IMR-90 (cell line): ENCODE data around the gene ERAS.

Source experiments
- CEBPB ChIP-seq: IDR thresholded peaks from 2 replicates; pipeline ENCODE4 v1.6.1; 2012; ENCODE audit warnings: low read depth, low read length, improper control_type of control experiment
- ELK1 ChIP-seq: fragments of 150-350 bp; IDR thresholded peaks from 2 replicates; pipeline ENCODE4 v1.6.1; 2016; ENCODE audit warnings: low read depth, mild to moderate bottlenecking, low read length, moderate library complexity, borderline replicate concordance
- FOS ChIP-seq: fragments of 150-350 bp; IDR thresholded peaks from 2 replicates; pipeline ENCODE4 v1.6.1; 2016; ENCODE audit warnings: low read depth, low read length
- MAFK ChIP-seq: IDR thresholded peaks from 2 replicates; pipeline ENCODE4 v1.6.1; 2012; ENCODE audit warnings: low read depth, low read length, improper control_type of control experiment
- MXI1 ChIP-seq: IDR thresholded peaks from 2 replicates; pipeline ENCODE4 v1.6.1; 2012; ENCODE audit warnings: low read depth, mild to moderate bottlenecking, low read length, moderate library complexity, borderline replicate concordance
- POLR2A ChIP-seq: IDR thresholded peaks from 2 replicates; pipeline ENCODE4 v1.6.1; 2012; ENCODE audit warnings: mild to moderate bottlenecking, low read depth, low read length
- RAD21 ChIP-seq: IDR thresholded peaks from 2 replicates; pipeline ENCODE4 v1.6.1; 2012; ENCODE audit warnings: low read length, improper control_type of control experiment
- TF ChIP-seq, protein P1 (sequence below): conservative IDR thresholded peaks from 2 replicates; pipeline ENCODE4 v1.5.1; 2012; ENCODE audit warnings: mild to moderate bottlenecking, low read depth, low read length, improper control_type of control experiment

DNA sequence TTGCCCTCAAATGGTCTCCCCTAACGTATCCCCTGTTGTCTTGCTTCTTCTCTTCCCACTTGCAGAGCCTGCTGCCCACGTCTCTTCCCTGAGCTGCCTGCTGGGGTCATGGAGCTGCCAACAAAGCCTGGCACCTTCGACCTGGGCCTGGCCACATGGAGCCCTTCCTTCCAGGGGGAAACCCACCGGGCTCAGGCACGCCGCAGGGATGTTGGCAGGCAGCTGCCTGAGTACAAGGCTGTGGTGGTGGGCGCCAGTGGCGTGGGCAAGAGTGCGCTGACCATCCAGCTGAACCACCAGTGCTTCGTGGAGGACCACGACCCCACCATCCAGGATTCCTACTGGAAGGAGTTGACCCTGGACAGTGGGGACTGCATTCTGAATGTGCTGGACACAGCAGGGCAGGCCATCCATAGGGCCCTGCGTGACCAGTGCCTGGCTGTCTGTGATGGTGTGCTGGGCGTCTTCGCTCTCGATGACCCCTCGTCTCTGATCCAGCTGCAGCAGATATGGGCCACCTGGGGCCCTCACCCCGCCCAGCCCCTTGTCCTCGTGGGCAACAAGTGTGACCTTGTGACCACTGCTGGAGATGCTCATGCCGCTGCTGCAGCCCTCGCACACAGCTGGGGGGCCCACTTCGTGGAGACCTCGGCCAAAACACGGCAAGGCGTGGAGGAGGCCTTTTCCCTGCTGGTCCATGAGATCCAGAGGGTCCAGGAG lies 2.9 kb downstream of the ERAS start:
- no peak for TF ChIP-seq ELK1
- no peak for TF ChIP-seq POLR2A
- TF ChIP-seq, protein P1, sequence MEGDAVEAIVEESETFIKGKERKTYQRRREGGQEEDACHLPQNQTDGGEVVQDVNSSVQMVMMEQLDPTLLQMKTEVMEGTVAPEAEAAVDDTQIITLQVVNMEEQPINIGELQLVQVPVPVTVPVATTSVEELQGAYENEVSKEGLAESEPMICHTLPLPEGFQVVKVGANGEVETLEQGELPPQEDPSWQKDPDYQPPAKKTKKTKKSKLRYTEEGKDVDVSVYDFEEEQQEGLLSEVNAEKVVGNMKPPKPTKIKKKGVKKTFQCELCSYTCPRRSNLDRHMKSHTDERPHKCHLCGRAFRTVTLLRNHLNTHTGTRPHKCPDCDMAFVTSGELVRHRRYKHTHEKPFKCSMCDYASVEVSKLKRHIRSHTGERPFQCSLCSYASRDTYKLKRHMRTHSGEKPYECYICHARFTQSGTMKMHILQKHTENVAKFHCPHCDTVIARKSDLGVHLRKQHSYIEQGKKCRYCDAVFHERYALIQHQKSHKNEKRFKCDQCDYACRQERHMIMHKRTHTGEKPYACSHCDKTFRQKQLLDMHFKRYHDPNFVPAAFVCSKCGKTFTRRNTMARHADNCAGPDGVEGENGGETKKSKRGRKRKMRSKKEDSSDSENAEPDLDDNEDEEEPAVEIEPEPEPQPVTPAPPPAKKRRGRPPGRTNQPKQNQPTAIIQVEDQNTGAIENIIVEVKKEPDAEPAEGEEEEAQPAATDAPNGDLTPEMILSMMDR: no peak
- TF ChIP-seq RAD21: no peak
- no peak for TF ChIP-seq FOS
- no peak for TF ChIP-seq MAFK
- no peak for TF ChIP-seq MXI1
- TF ChIP-seq CEBPB: no peak
